Mesendoderm (in vitro differentiated cells): ENCODE data around the gene HK3.

Experiments used
- DNase-seq: peaks from one replicate; pipeline ENCODE4 v3.0.0; 2013
- H2AK5ac ChIP-seq: 2 replicates; pipeline ENCODE4 v1.6.1; 2013; ENCODE audit warnings: low read length, inconsistent platforms
- H2BK120ac ChIP-seq: 2 replicates; pipeline ENCODE4 v1.6.1; 2013; ENCODE audit warnings: low read depth, mild to moderate bottlenecking, low read length, moderate library complexity, mixed read lengths
- H2BK15ac ChIP-seq: replicated peaks from 2 replicates; pipeline ENCODE4 v1.6.1; 2013; ENCODE audit warnings: low read depth, mild to moderate bottlenecking, moderate library complexity
- H2BK5ac ChIP-seq: 2 replicates; pipeline ENCODE4 v1.6.1; 2013; ENCODE audit warnings: low read length, inconsistent platforms
- H3K18ac ChIP-seq: 2 replicates; pipeline ENCODE4 v1.6.1; 2013; ENCODE audit warnings: mild to moderate bottlenecking, low read length, mixed read lengths
- H3K23ac ChIP-seq: one replicate; pipeline ENCODE4 v1.6.1; 2013; ENCODE audit warnings: low read length
- H3K27ac ChIP-seq: 2 replicates; pipeline ENCODE4 v1.5.1; 2013; ENCODE audit warnings: low read depth, mild to moderate bottlenecking, inconsistent platforms, low read length, moderate library complexity
- H3K27me3 ChIP-seq: 2 replicates; pipeline ENCODE4 v1.6.1; 2013; ENCODE audit warnings: low read length, control low read depth, mild to moderate bottlenecking, inconsistent platforms; ENCODE audit not compliant: insufficient read depth, poor library complexity
- H3K36me3 ChIP-seq: 2 replicates; pipeline ENCODE4 v1.6.1; 2013; ENCODE audit warnings: low read length, inconsistent platforms; ENCODE audit not compliant: control insufficient read depth, insufficient read depth
- H3K4ac ChIP-seq: one replicate; pipeline ENCODE4 v1.6.1; 2013; ENCODE audit warnings: low read depth, mild to moderate bottlenecking, low read length, moderate library complexity
- H3K4me1 ChIP-seq: 2 replicates; pipeline ENCODE4 v1.6.1; 2013; ENCODE audit warnings: low read depth, low read length, inconsistent platforms; ENCODE audit not compliant: control insufficient read depth
- H3K4me2 ChIP-seq: 2 replicates; pipeline ENCODE4 v1.6.1; 2013; ENCODE audit warnings: low read length
- H3K4me3 ChIP-seq: 2 replicates; pipeline ENCODE4 v1.5.1; 2013; ENCODE audit warnings: mild to moderate bottlenecking, low read length
- H3K56ac ChIP-seq: one replicate; pipeline ENCODE4 v1.6.1; 2013; ENCODE audit warnings: low read length
- H3K79me1 ChIP-seq: 2 replicates; pipeline ENCODE4 v1.6.1; 2013; ENCODE audit warnings: low read length, inconsistent platforms
- H3K79me2 ChIP-seq: 2 replicates; pipeline ENCODE4 v1.6.1; 2013; ENCODE audit warnings: mild to moderate bottlenecking, low read length; ENCODE audit not compliant: control insufficient read depth, insufficient read depth
- H3K9ac ChIP-seq: 2 replicates; pipeline ENCODE4 v1.6.1; 2013; ENCODE audit warnings: low read length, inconsistent platforms
- H4K5ac ChIP-seq: one replicate; pipeline ENCODE4 v1.6.1; 2013; ENCODE audit warnings: low read length
- H4K8ac ChIP-seq: one replicate; pipeline ENCODE4 v1.6.1; 2013; ENCODE audit warnings: low read depth, mild to moderate bottlenecking, control low read depth, low read length, moderate library complexity
- WGBS: extraction: QIAGEN DNeasy Blood & Tissue Kit; methylation state at CpG from one replicate; pipeline ENCODE4 v1.1.7; 2013; ENCODE audit warnings: low lambda C conversion rate, missing lambda C conversion rate; ENCODE audit not compliant: insufficient coverage; ENCODE audit errors: extremely low coverage; 5-methylcytosine and 5-hydroxymethylcytosine counted together

Gene HK3

DNA sequence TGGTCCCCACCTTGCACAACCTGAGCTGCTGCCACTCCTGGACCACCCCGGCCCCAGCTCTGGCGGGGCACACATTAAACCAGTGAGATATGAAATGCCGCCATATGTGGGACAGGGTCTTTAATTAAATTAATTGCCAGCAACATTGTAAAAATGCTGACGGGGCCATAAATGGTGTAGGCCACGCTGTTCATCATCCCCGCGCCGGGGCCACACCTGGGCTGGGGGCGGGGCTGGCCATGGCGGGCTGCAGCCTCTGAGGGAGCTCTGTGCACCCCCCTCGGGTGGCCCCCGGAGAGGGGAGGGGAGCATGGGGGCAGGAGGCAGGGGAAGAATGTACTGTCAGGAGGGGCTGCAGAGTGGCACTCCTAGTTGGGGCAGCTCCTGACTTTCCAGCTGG, 47.8 kb downstream of the HK3 start:
- Histone ChIP-seq H3K18ac (no peak overlapping the region), H3K27ac (no peak overlapping the region), H3K79me2 (no peaks in the 10 kb centered on the region), H3K4me2 (no peak overlapping the region), H2AK5ac (no peak overlapping the region), H2BK15ac (no peak overlapping the region), H3K27me3 (no peaks in the 10 kb centered on the region), H3K4ac (no peak overlapping the region), H4K5ac (no peak overlapping the region), H3K36me3 (no peaks in the 10 kb centered on the region), H3K4me1 (no peaks in the 10 kb centered on the region), H2BK120ac (no peak overlapping the region), H3K56ac (no peak overlapping the region), H3K9ac (no peak overlapping the region), H3K4me3 (no peak overlapping the region), H3K23ac (no peak overlapping the region), H2BK5ac (no peak overlapping the region), H4K8ac (no peak overlapping the region), H3K79me1 (no peaks in the 10 kb centered on the region)
- WGBS: no CpG with 5 or more reads among the region's 12 CpGs
- no peak for DNase-seq

DNA sequence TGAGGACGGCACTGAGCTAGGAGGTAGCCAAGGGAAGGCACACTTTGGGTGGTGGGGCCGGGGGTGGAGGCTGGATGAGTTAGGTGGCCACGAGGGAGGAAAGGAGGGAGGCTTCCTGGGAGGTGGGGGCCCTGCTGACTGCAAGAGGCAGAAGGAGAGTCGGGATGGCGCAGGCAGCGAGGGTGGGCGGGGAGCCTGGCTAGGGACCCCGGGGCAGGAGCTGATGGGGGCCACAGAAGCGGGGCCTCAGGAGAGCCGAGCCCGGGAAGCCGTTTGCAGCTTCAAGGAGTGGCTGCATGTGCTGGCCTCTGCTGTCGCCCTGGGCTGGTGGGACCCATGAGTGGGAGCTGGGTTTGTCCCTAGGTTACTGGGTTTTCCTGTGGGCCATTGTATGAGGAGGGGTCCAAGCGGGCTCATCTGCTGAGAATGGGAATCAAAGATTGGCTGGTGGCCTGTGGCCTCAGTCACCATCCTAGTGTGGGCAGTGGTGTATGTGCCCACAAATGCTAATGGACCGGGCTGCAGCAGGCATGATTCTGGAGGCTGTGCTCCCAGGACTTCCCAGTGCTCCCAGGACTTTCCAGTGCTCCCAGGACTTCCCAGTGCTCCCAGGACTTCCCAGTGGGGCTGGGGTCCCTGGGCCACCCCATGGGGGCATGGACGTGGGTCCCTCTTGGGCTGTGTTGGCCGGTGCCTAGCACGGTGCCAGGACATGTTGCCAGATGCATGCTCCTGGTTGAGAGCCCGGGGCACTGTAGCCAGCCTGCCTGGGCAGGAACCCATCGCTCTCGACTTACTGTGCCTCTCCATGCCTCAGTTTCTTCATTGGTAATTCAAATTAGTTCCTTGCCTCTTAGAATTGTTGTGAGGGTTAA, 48.5 kb downstream of the HK3 start:
- Histone ChIP-seq H3K27me3 (no peaks in the 10 kb centered on the region), H3K56ac (no peak overlapping the region), H3K79me1 (no peaks in the 10 kb centered on the region), H4K8ac (no peak overlapping the region), H2AK5ac (no peak overlapping the region), H3K4ac (no peak overlapping the region), H3K36me3 (no peaks in the 10 kb centered on the region), H2BK120ac (no peak overlapping the region), H3K18ac (no peak overlapping the region), H3K4me2 (no peak overlapping the region), H3K23ac (no peak overlapping the region), H3K27ac (no peak overlapping the region), H4K5ac (no peak overlapping the region), H2BK15ac (no peak overlapping the region), H3K79me2 (no peaks in the 10 kb centered on the region), H3K4me3 (no peak overlapping the region), H3K4me1 (no peaks in the 10 kb centered on the region), H2BK5ac (no peak overlapping the region), H3K9ac (no peak overlapping the region)
- WGBS: no CpG with 5 or more reads among the region's 21 CpGs
- no peak for DNase-seq

GRCh38 chr5:176849611-176850227, 49.4 kb downstream of the HK3 start:
- Histone ChIP-seq H3K27ac (no peak overlapping the region), H3K79me1 (no peaks in the 10 kb centered on the region), H4K8ac (no peak overlapping the region), H2AK5ac (no peak overlapping the region), H3K9ac (no peak overlapping the region), H4K5ac (no peak overlapping the region), H3K27me3 (no peaks in the 10 kb centered on the region), H3K36me3 (no peaks in the 10 kb centered on the region), H2BK120ac (no peak overlapping the region), H3K4ac (no peak overlapping the region), H3K4me2 (no peak overlapping the region), H2BK5ac (no peak overlapping the region), H3K4me1 (no peaks in the 10 kb centered on the region), H3K18ac (no peak overlapping the region), H3K56ac (no peak overlapping the region), H3K79me2 (no peaks in the 10 kb centered on the region), H3K4me3 (no peak overlapping the region), H2BK15ac (no peak overlapping the region), H3K23ac (no peak overlapping the region)
- DNase-seq: no peak
- WGBS: no CpG with 5 or more reads among the region's 7 CpGs

- Histone ChIP-seq H3K36me3 (no peaks in the 10 kb centered on the region), H2BK5ac (no peak overlapping the region), H3K23ac (no peak overlapping the region), H3K4me1 (no peaks in the 10 kb centered on the region), H3K4ac (no peak overlapping the region), H3K27me3 (no peaks in the 10 kb centered on the region), H3K4me3 (no peak overlapping the region), H4K8ac (no peak overlapping the region), H3K9ac (no peak overlapping the region), H3K18ac (no peak overlapping the region), H2BK15ac (no peak overlapping the region), H4K5ac (no peak overlapping the region), H3K4me2 (no peak overlapping the region), H3K56ac (no peak overlapping the region), H2AK5ac (no peak overlapping the region), H3K27ac (no peak overlapping the region), H3K79me2 (no peaks in the 10 kb centered on the region), H3K79me1 (no peaks in the 10 kb centered on the region), H2BK120ac (no peak overlapping the region)
- no peak for DNase-seq
- no CpG with 5 or more reads among the region's 13 CpGs for WGBS
Measured at GRCh38 chr5:176848651-176849050, 50.5 kb downstream of the HK3 start.

DNA sequence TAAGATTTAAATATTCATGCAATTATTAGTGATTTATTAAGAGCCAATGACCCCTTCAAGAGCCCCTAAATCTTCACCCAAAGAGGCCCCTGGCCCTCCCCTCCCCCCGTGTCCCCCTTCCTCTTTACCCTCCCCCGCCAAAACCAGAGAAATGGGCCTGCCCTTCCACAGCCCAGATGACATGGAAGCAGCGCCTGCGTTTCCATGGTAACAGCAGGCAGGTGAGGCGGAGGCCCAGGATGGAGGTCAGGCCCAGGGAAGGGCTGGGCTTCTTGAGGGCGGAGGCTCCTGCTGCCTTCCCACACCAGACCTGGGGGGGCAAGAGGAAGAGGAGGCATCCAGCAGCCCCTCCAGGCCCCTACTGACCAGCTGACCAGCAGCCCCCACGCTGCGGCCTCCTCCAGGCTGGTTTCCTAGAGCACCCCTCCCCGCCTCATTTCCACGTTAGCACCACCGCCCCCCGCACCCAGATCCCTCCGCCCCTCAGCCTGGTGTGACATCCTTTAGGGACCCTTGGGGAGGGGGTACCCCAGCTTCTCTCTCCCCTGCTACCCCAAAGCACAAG, 51.3 kb downstream of the HK3 start:
- no peaks in the 10 kb centered on the region for H3K27me3 ChIP-seq
- no peak overlapping the region for H3K4me2 ChIP-seq
- no peak overlapping the region for H2AK5ac ChIP-seq
- H4K8ac ChIP-seq: no peak overlapping the region
- H3K4me3 ChIP-seq: no peak overlapping the region
- no peak overlapping the region for H3K23ac ChIP-seq
- no peaks in the 10 kb centered on the region for H3K79me2 ChIP-seq
- WGBS: no CpG with 5 or more reads among the region's 13 CpGs
- no peak overlapping the region for H2BK15ac ChIP-seq
- H3K36me3 ChIP-seq: no peaks in the 10 kb centered on the region
- DNase-seq: no peak
- no peaks in the 10 kb centered on the region for H3K79me1 ChIP-seq
- no peak overlapping the region for H4K5ac ChIP-seq
- H3K18ac ChIP-seq: no peak overlapping the region
- no peak overlapping the region for H3K9ac ChIP-seq
- H3K4me1 ChIP-seq: no peaks in the 10 kb centered on the region
- H2BK5ac ChIP-seq: no peak overlapping the region
- no peak overlapping the region for H3K4ac ChIP-seq
- H2BK120ac ChIP-seq: no peak overlapping the region
- H3K56ac ChIP-seq: no peak overlapping the region
- no peak overlapping the region for H3K27ac ChIP-seq
